BLaER1 (cell line): ENCODE data around the gene ADAMTSL2.

Experiments used
- H3K27ac ChIP-seq: shearing (Covaris generic); formaldehyde crosslinking; 2 replicates; pipeline ENCODE4 v1.8.1; 2022
- H3K27me3 ChIP-seq: shearing (Covaris generic); formaldehyde crosslinking; 2 replicates; pipeline ENCODE4 v1.8.1; 2022
- H3K36me3 ChIP-seq: shearing (Covaris generic); formaldehyde crosslinking; 2 replicates; pipeline ENCODE4 v1.8.1; 2022
- H3K4me1 ChIP-seq: shearing (Covaris generic); formaldehyde crosslinking; 2 replicates; pipeline ENCODE4 v1.8.1; 2022
- H3K4me2 ChIP-seq: shearing (Covaris generic); formaldehyde crosslinking; 2 replicates; pipeline ENCODE4 v1.8.1; 2022
- H3K4me3 ChIP-seq: shearing (Covaris generic); formaldehyde crosslinking; 2 replicates; pipeline ENCODE4 v1.8.1; 2022
- H3K9ac ChIP-seq: shearing (Covaris generic); formaldehyde crosslinking; 2 replicates; pipeline ENCODE4 v1.8.1; 2022
- H3K9me3 ChIP-seq: shearing (Covaris generic); formaldehyde crosslinking; 2 replicates; pipeline ENCODE4 v1.8.1; 2022
- H4K20me1 ChIP-seq: shearing (Covaris generic); formaldehyde crosslinking; 2 replicates; pipeline ENCODE4 v1.8.1; 2022
- Cebpa-rat ChIP-seq: shearing (Covaris generic); IDR thresholded peaks from 2 replicates; pipeline ENCODE4 v1.8.1; 2022

The ADAMTSL2 gene

GRCh38 chr9:133502112-133502511 lies 32.4 kb upstream of the ADAMTSL2 start:
- H3K4me1 ChIP-seq: peaks cover 7% of the 10 kb centered on the region; the same call in 1 of the 2 replicates
- H4K20me1 ChIP-seq: no peaks in the 10 kb centered on the region
- H3K4me2 ChIP-seq: no peak overlapping the region
- H3K27me3 ChIP-seq: no peaks in the 10 kb centered on the region
- H3K36me3 ChIP-seq: no peaks in the 10 kb centered on the region
- H3K9ac ChIP-seq: no peak overlapping the region
- H3K4me3 ChIP-seq: no peak overlapping the region
- no peak for TF ChIP-seq Cebpa-rat
- peaks cover 22% of the 10 kb centered on the region for H3K9me3 ChIP-seq
- no peak overlapping the region for H3K27ac ChIP-seq

DNA sequence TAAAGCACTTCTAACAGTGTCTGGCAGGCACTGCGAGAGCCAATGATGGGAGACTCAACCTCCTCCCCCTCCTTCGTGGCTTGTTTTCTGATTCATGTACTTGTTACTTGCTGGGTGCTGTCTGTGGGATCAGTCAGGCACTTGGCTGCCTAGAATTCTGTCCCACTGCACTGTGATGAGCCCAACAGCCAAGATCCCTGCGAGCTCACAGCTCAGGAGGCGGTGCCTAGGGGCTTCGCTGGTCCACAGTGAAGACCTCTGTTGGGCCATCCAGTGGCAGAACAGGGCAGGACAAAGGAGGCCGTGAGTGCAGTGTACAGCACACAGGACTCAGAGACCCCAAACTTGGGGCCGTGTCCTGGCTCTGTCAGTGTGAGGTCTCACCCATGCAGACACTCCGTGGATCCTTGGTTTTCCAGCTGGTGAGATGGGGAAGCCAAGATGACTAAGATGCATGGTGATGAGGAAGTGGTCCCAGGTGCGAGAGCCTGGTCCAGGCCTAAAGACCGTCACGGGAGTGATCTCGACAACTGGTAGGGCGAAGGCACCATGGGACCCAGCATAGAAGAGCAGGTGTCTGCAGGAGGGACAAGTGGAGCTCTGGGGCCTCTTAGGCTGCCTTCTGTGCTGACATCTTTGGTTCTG lies 29.2 kb upstream of the ADAMTSL2 start:
- Histone ChIP-seq H3K36me3 (no peaks in the 10 kb centered on the region), H3K4me3 (no peak overlapping the region), H3K9ac (no peak overlapping the region), H3K4me1 (peaks cover 22% of the 10 kb centered on the region), H3K27ac (no peak overlapping the region), H3K4me2 (no peak overlapping the region), H3K9me3 (peaks cover 22% of the 10 kb centered on the region), H4K20me1 (no peaks in the 10 kb centered on the region), H3K27me3 (no peaks in the 10 kb centered on the region)
- no peak for TF ChIP-seq Cebpa-rat

GRCh38 chr9:133505901-133506652 lies 28.4 kb upstream of the ADAMTSL2 start:
- no peak overlapping the region for H3K9ac ChIP-seq
- H3K27me3 ChIP-seq: no peaks in the 10 kb centered on the region
- H3K36me3 ChIP-seq: no peaks in the 10 kb centered on the region
- TF ChIP-seq Cebpa-rat: no peak
- no peak overlapping the region for H3K27ac ChIP-seq
- no peak overlapping the region for H3K4me3 ChIP-seq
- no peak overlapping the region for H3K4me2 ChIP-seq
- peaks cover 22% of the 10 kb centered on the region for H3K4me1 ChIP-seq
- peaks cover 22% of the 10 kb centered on the region for H3K9me3 ChIP-seq
- H4K20me1 ChIP-seq: no peaks in the 10 kb centered on the region

- TF ChIP-seq Cebpa-rat: no peak
- Histone ChIP-seq H3K9me3 (peaks cover 16% of the 10 kb centered on the region), H3K4me1 (peaks cover 22% of the 10 kb centered on the region), H3K27ac (no peak overlapping the region), H3K9ac (no peak overlapping the region), H3K4me2 (no peak overlapping the region), H3K27me3 (no peaks in the 10 kb centered on the region), H3K36me3 (no peaks in the 10 kb centered on the region), H4K20me1 (no peaks in the 10 kb centered on the region), H3K4me3 (no peak overlapping the region)
Observed at GRCh38 chr9:133506653-133507038, 27.9 kb upstream of the ADAMTSL2 start.

DNA sequence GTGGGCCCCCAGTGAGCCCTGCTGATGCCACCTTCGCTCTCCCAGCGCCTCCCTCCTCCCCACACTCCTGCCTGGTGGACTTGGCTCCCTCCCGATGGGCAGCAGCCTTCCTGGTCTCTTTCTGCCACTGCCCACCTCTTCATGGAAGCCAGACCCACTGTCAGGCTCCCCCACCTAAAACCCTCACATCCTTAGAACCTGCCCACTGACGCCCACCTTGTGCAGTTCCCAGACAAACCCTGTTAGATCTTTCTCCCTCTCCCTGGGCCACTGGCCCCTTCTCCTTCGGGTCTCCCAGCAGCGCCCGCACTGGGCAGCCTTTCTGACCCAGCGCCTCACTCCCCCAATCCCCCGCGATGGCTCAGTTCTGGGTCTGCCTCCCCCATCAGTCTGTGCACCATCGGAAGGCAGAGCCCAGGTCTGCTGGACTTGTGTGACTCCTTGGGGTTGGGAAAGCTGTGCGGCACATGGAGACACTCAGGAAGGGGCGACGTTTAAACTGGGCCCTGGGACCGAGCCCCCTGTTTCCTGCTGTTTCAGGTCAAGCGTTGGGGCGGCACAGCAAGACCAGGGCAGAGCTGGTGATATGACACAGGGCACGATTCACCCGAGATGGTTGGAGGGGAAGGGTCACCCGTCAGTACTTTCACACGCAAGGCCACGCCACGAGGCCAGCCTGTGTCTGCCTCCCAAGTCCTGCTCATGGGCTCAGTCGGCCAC lies 27.1 kb upstream of the ADAMTSL2 start:
- Histone ChIP-seq H3K4me2 (no peak overlapping the region), H3K9me3 (peaks cover 8% of the 10 kb centered on the region), H3K27me3 (no peaks in the 10 kb centered on the region), H3K27ac (no peak overlapping the region), H3K36me3 (no peaks in the 10 kb centered on the region), H3K4me1 (peaks cover 22% of the 10 kb centered on the region), H4K20me1 (no peaks in the 10 kb centered on the region), H3K9ac (no peak overlapping the region), H3K4me3 (no peak overlapping the region)
- TF ChIP-seq Cebpa-rat: no peak

DNA sequence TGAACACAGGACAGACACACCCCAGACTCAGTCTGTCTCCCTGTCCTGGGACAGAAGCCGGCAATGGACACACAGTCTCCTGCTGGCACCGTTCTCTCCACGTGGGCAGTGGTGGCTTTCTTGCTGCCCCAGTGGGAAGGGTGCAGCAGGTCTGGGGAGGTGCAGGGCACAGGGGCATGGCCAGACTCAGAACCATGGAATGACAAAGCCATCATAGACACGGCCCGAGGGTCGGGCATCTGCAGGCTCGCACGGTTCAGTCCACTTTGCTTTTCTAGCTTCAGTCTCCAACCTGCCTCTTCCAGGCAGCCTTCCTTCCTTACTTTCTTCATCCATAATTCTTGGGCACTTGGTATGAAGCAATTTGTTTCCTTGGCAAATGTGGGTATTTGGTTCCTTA lies 26.5 kb upstream of the ADAMTSL2 start:
- no peak overlapping the region for H3K27ac ChIP-seq
- no peak for TF ChIP-seq Cebpa-rat
- no peaks in the 10 kb centered on the region for H3K36me3 ChIP-seq
- H4K20me1 ChIP-seq: no peaks in the 10 kb centered on the region
- no peak overlapping the region for H3K4me3 ChIP-seq
- peaks cover 22% of the 10 kb centered on the region for H3K4me1 ChIP-seq
- H3K9me3 ChIP-seq: peaks cover 2% of the 10 kb centered on the region; the same call in 1 of the 2 replicates
- no peak overlapping the region for H3K9ac ChIP-seq
- no peaks in the 10 kb centered on the region for H3K27me3 ChIP-seq
- H3K4me2 ChIP-seq: no peak overlapping the region

- no peaks in the 10 kb centered on the region for H3K9me3 ChIP-seq
- no peak for TF ChIP-seq Cebpa-rat
Observed at GRCh38 chr9:133509179-133510083, 25.1 kb upstream of the ADAMTSL2 start.

GRCh38 chr9:133510926-133511505 lies 23.5 kb upstream of the ADAMTSL2 start:
- TF ChIP-seq Cebpa-rat: no peak
- Histone ChIP-seq H3K36me3 (no peaks in the 10 kb centered on the region), H3K4me1 (peaks cover 21% of the 10 kb centered on the region), H3K27me3 (no peaks in the 10 kb centered on the region), H3K27ac (no peak overlapping the region), H3K9me3 (no peaks in the 10 kb centered on the region), H3K4me2 (no peak overlapping the region), H3K4me3 (no peak overlapping the region), H3K9ac (no peak overlapping the region), H4K20me1 (no peaks in the 10 kb centered on the region)

More at GRCh38 chr9:133509179-133510083, 25.1 kb upstream of the ADAMTSL2 start:
- Histone ChIP-seq H4K20me1 (no peaks in the 10 kb centered on the region), H3K4me2 (peak overlapping the region; percentile 52), H3K27ac (peak overlapping the region; percentile 2; the same call in 1 of the 2 replicates), H3K4me1 (peaks cover 24% of the 10 kb centered on the region), H3K4me3 (no peak overlapping the region), H3K27me3 (no peaks in the 10 kb centered on the region), H3K36me3 (no peaks in the 10 kb centered on the region), H3K9ac (0 out of 2 replicates have a peak overlapping the region, but pooled peaks have one; percentile 16)

DNA sequence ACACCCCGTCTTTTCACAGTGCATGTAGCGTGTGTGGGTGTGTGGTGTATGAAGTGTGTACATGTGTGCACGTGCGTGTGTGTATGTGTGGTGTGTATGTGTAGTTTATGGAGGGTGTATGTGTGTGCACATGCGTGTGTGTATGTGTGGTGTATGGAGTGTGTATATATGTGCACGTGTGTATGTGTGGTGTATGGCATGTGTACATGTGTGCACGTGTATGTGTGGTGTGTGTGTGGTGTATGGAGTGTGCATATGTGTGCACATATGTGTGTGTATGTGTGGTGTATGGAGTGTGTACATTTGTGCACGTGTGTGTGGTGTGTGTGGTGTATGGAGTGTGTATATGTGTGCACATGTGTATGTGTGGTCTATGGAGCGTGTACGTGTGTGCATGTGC lies 22.9 kb upstream of the ADAMTSL2 start:
- Histone ChIP-seq H3K4me1 (peaks cover 21% of the 10 kb centered on the region), H3K4me3 (no peak overlapping the region), H3K4me2 (no peak overlapping the region), H3K9me3 (no peaks in the 10 kb centered on the region), H3K9ac (no peak overlapping the region), H3K27me3 (no peaks in the 10 kb centered on the region), H4K20me1 (no peaks in the 10 kb centered on the region), H3K27ac (no peak overlapping the region), H3K36me3 (no peaks in the 10 kb centered on the region)
- TF ChIP-seq Cebpa-rat: no peak
